Measurements from ENCODE around the gene CBL. TPM values are rescaled to one million over a fixed set of nuclear protein-coding genes. Genes with fewer than 3 reads are reported as not detected.

CBL gene
- total and polyA plus RNA-seq, 8 donors: 2.0 to 9.8 (median 3.8) TPM

DNA sequence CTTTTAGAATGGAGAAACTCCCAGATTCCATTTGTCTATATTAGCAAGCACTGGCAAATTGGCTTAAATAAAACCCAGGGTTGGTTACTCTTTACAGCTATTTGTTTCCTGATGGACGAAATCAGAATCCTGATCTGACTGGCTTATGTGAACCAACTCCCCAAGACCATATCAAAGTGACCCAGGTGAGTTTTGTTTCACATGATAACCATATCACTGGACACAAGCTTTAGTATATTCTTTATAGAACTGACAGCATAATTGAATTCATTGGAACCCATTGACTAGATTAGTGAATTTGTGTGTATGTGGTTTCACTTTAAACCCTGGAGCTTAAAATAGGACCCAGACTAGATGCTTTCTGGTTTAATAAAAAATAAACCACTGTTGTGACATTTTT is 71.5 kb downstream of the CBL start:
- no peak overlapping the region for H3K4me3 ChIP-seq
- no peaks in the 10 kb centered on the region for H3K9me3 ChIP-seq
- no peak overlapping the region for H3K27ac ChIP-seq
- H3K27me3 ChIP-seq: no peaks in the 10 kb centered on the region
- H3K36me3 ChIP-seq: peaks cover 0 to 18% (median 4%) of the 10 kb centered on the region in 3 donors
- TF ChIP-seq, protein P1, sequence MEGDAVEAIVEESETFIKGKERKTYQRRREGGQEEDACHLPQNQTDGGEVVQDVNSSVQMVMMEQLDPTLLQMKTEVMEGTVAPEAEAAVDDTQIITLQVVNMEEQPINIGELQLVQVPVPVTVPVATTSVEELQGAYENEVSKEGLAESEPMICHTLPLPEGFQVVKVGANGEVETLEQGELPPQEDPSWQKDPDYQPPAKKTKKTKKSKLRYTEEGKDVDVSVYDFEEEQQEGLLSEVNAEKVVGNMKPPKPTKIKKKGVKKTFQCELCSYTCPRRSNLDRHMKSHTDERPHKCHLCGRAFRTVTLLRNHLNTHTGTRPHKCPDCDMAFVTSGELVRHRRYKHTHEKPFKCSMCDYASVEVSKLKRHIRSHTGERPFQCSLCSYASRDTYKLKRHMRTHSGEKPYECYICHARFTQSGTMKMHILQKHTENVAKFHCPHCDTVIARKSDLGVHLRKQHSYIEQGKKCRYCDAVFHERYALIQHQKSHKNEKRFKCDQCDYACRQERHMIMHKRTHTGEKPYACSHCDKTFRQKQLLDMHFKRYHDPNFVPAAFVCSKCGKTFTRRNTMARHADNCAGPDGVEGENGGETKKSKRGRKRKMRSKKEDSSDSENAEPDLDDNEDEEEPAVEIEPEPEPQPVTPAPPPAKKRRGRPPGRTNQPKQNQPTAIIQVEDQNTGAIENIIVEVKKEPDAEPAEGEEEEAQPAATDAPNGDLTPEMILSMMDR (IDR thresholded peaks at IDR 0.05): no peak
- intact Hi-C loops (cut with DNase I): no loop called here
- ATAC-seq (no peak), DNase-seq (no peak), FAIRE-seq (no peak)
- 80 to 92% methylated on average over 1 of the region's 1 CpG for WGBS, 2 donors
- peaks cover 0 to 4% (median 0%) of the 10 kb centered on the region in 3 donors for H3K4me1 ChIP-seq

GRCh38 chr11:119282495-119282894 is 76.4 kb downstream of the CBL start:
- 91% methylated on average over 7 of the region's 7 CpGs for WGBS, 2 donors
- Histone ChIP-seq H3K9me3 (no peaks in the 10 kb centered on the region), H3K4me3 (no peak overlapping the region), H3K4me1 (no peaks in the 10 kb centered on the region), H3K27ac (no peak overlapping the region), H3K36me3 (peaks cover 0 to 11% (median 4%) of the 10 kb centered on the region in 3 donors), H3K27me3 (no peaks in the 10 kb centered on the region)
- ATAC-seq (no peak), FAIRE-seq (no peak), DNase-seq (no peak)
- TF ChIP-seq, protein P1 (IDR thresholded peaks at IDR 0.05): no peak
- intact Hi-C loops (cut with DNase I): no loop called here

GRCh38 chr11:119284344-119285157 is 78.4 kb downstream of the CBL start:
- Histone ChIP-seq H3K4me1 (no peaks in the 10 kb centered on the region), H3K27ac (no peak overlapping the region), H3K27me3 (no peaks in the 10 kb centered on the region), H3K4me3 (no peak overlapping the region), H3K9me3 (no peaks in the 10 kb centered on the region), H3K36me3 (no peaks in the 10 kb centered on the region)
- TF ChIP-seq, protein P1 (IDR thresholded peaks at IDR 0.05): peak; percentile 8 to 28 (median 20)
- peak; percentile 65 for FAIRE-seq
- ATAC-seq: peak; percentile 64 to 89 (median 86)
- intact Hi-C loops (cut with DNase I): no loop called here
- DNase-seq: no peak
- 65 to 66% methylated on average over 9 of the region's 9 CpGs for WGBS, 2 donors

GRCh38 chr11:119285431-119285830 is 79.3 kb downstream of the CBL start:
- intact Hi-C loops (cut with DNase I): no loop called here
- DNase-seq (no peak), ATAC-seq (no peak), FAIRE-seq (no peak)
- H3K27ac ChIP-seq: no peak overlapping the region
- WGBS, 2 donors: 93 to 94% methylated on average over 9 of the region's 9 CpGs
- H3K27me3 ChIP-seq: no peaks in the 10 kb centered on the region
- H3K9me3 ChIP-seq: no peaks in the 10 kb centered on the region
- H3K4me3 ChIP-seq: no peak overlapping the region
- TF ChIP-seq, protein P1 (IDR thresholded peaks at IDR 0.05): no peak
- no peaks in the 10 kb centered on the region for H3K36me3 ChIP-seq
- H3K4me1 ChIP-seq: no peaks in the 10 kb centered on the region

DNA sequence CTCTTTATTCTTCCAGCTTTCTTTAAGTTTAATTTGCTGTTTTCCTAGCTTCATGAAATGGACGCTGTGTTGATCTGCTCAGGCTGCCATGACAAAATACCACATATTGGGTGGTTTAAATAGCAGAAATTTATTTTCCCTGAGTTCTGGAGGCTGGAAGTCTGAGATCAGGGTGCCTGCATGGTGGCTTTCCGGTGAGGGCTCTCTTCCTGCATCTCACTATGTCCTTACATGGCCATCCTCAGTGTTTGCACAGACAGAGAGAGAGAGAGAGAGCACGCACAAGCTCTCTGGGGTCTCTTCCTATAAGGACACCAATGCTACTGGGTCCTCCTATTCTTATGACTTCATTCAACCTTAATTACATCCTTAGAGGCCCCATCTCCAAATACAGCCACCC is 82.1 kb downstream of the CBL start:
- DNase-seq (no peak), ATAC-seq (no peak), FAIRE-seq (no peak)
- H3K4me1 ChIP-seq: no peaks in the 10 kb centered on the region
- intact Hi-C loops (cut with DNase I): no loop called here
- H3K9me3 ChIP-seq: no peaks in the 10 kb centered on the region
- no peak overlapping the region for H3K27ac ChIP-seq
- H3K4me3 ChIP-seq: no peak overlapping the region
- H3K36me3 ChIP-seq: no peaks in the 10 kb centered on the region
- H3K27me3 ChIP-seq: no peaks in the 10 kb centered on the region
- 94 to 100% methylated on average over 3 of the region's 3 CpGs for WGBS, 2 donors
- TF ChIP-seq, protein P1 (IDR thresholded peaks at IDR 0.05): no peak

Data from pancreas (tissue), 10 donors.